Spleen (tissue), 7 donors: ENCODE data around the gene CABCOCO1.

Experiments
- POLR2AphosphoS5 ChIP-seq, 3 donors: sonication (generic); formaldehyde crosslinking; IDR thresholded peaks; one replicate each; pipeline ENCODE4 v1.5.1; 2017; ENCODE audit warnings: antibody characterized with exemption in 3 of 3
- TF ChIP-seq, protein P1 (sequence below), 11 experiments: fragments of 200-600 bp in 7 of 11; fragments of 450-650 bp in 4 of 11; sonication (generic) in 4 of 11; IDR thresholded peaks in 8 of 11; conservative IDR thresholded peaks in 3 of 11; 1 replicate in 7 of 11; 2 replicates in 4 of 11; pipeline versions ENCODE4 v1.4.0 to v1.8.0; 2016 to 2021; ENCODE audit warnings: antibody characterized with exemption in 11 of 11, inconsistent platforms in 4 of 11, mild to moderate bottlenecking in 1 of 11
- donor health status: DM: no; HTN: no; CAD: no; lungs with moderate emphysema.
- donor health status: DM: no; HTN: no; CAD: no.
- donor health status: DM: no; HTN: no; CAD: no.

GRCh38 chr10:61620506-61620905 lies 42.2 kb upstream of the CABCOCO1 start:
- no peak for TF ChIP-seq POLR2AphosphoS5 (IDR thresholded peaks at IDR 0.05)
- TF ChIP-seq, protein P1, sequence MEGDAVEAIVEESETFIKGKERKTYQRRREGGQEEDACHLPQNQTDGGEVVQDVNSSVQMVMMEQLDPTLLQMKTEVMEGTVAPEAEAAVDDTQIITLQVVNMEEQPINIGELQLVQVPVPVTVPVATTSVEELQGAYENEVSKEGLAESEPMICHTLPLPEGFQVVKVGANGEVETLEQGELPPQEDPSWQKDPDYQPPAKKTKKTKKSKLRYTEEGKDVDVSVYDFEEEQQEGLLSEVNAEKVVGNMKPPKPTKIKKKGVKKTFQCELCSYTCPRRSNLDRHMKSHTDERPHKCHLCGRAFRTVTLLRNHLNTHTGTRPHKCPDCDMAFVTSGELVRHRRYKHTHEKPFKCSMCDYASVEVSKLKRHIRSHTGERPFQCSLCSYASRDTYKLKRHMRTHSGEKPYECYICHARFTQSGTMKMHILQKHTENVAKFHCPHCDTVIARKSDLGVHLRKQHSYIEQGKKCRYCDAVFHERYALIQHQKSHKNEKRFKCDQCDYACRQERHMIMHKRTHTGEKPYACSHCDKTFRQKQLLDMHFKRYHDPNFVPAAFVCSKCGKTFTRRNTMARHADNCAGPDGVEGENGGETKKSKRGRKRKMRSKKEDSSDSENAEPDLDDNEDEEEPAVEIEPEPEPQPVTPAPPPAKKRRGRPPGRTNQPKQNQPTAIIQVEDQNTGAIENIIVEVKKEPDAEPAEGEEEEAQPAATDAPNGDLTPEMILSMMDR (IDR thresholded peaks at IDR 0.05 in 8 of 11, conservative IDR thresholded peaks at IDR 0.05 in 3 of 11): no peak
